ENCODE measurements around the gene CLEC4E. TPM values are rescaled to one million over a fixed set of nuclear protein-coding genes. Genes with fewer than 3 reads are reported as not detected.
"Not testable (repeated sequence)": the region's sequence is repeated elsewhere in the genome, so short reads cannot be mapped to it uniquely, and the experiment has no call there.

The CLEC4E gene
- total and polyA plus RNA-seq, 5 experiments from 2014 or later, result 0.30 TPM; not detected in 4

GRCh38 chr12:8559676-8560075, 19.0 kb upstream of the CLEC4E start:
- H3K27ac Mint-ChIP-seq, result no peak overlapping the region
- ATAC-seq, result no peak

DNA sequence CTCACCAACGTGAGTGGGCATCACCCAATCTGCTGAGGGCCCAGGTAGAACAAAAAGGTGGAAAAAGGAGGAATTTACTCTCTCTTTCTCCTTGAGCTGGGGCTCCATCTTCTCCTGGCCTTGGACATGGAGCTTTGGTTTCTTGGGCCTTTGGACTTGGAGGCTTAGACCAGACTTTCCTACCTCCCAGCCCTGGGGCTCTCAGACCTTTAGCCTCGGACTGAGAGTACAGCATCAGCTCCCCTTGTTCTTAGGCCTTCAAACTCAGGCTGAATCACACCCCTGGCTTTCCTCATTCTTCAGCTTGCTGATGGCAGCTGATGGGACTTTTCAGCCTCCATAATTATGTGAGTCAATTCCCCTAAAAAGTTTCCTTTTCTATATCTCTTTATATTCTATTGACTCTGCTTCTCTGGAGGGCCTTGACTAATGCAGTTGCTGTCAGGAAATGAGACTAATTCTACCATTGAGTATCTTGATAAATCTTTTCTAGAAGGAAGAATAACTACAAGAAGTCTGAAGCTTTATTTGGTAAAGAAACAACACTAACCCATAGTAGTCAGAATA, 15.9 kb upstream of the CLEC4E start:
- H3K4me3 Mint-ChIP-seq, result no peak overlapping the region
- DNase-seq (no peak), ATAC-seq (no peak)
- H3K36me3 Mint-ChIP-seq, result peaks cover 0 to 2% (median 0%) of the 10 kb centered on the region in 3 donors
- POLR2A ChIA-PET, result no interaction called here
- H3K4me1 Mint-ChIP-seq, result no peaks in the 10 kb centered on the region
- H3K27ac Mint-ChIP-seq, result no peak overlapping the region
- H3K9me3 Mint-ChIP-seq, result peaks cover 0 to 12% (median 0%) of the 10 kb centered on the region in 9 donors
- peaks cover 0 to 3% (median 3%) of the 10 kb centered on the region in 5 donors for H3K27me3 Mint-ChIP-seq

More at GRCh38 chr12:8559676-8560075, 19.0 kb upstream of the CLEC4E start:
- peaks cover 0 to 5% (median 3%) of the 10 kb centered on the region in 5 donors for H3K27me3 Mint-ChIP-seq
- H3K36me3 Mint-ChIP-seq, result peaks cover 0 to 16% (median 2%) of the 10 kb centered on the region in 3 donors
- H3K4me1 Mint-ChIP-seq, result no peaks in the 10 kb centered on the region
- POLR2A ChIA-PET, result no interaction called here
- DNase-seq, result no peak
- no peak overlapping the region for H3K4me3 Mint-ChIP-seq
- H3K9me3 Mint-ChIP-seq, result peaks cover 4 to 25% (median 13%) of the 10 kb centered on the region in 9 donors

DNA sequence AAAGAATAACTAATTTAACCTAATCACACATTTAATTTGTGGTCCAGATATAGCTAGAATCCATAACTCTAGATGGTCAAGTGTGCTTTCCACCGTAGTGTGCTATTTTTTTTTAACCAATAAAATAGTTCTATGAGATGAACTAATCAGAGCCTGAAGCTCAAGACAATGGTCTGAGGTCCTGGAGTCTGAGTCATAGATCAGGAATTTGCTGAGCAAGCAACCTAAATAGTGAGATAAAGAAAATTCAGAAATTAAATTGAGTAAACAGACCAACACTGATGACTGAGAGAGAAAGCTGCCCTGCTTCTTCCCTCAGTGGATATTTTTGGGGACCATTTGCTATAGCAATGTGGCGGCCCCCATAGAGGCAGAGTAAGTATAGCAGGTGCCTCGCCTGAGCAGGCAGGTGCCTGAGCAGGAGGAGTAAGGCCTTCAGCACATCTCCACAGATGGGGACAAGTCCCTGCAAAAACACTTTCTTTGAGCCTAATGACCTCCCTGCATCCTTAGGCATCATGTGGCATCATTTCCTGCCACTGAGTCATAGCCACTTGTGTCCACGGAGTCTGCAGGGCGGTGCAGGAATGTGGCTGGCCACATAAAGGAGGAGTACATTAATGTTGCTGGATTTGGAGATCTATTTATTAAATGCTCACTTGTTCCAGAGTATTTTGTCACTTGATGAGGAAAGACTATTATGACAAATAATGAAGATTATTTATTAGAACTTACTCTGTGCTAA, 13.9 kb upstream of the CLEC4E start:
- Mint-ChIP-seq H3K27me3 (peaks cover 0 to 3% (median 0%) of the 10 kb centered on the region in 5 donors), H3K4me1 (no peaks in the 10 kb centered on the region), H3K9me3 (no peaks in the 10 kb centered on the region), H3K27ac (no peak overlapping the region), H3K36me3 (no peaks in the 10 kb centered on the region), H3K4me3 (no peak overlapping the region)
- DNase-seq (no peak), ATAC-seq (no peak)
- POLR2A ChIA-PET, result no interaction called here

GRCh38 chr12:8553088-8553627, 12.5 kb upstream of the CLEC4E start:
- no peak for DNase-seq
- no peaks in the 10 kb centered on the region for H3K9me3 Mint-ChIP-seq
- H3K4me1 Mint-ChIP-seq, result no peaks in the 10 kb centered on the region
- no peaks in the 10 kb centered on the region for H3K36me3 Mint-ChIP-seq
- H3K27ac Mint-ChIP-seq, result no peak overlapping the region
- no peak for ATAC-seq
- no peak overlapping the region for H3K4me3 Mint-ChIP-seq
- POLR2A ChIA-PET, result no interaction called here
- H3K27me3 Mint-ChIP-seq, result peaks cover 0 to 3% (median 0%) of the 10 kb centered on the region in 5 donors

DNA sequence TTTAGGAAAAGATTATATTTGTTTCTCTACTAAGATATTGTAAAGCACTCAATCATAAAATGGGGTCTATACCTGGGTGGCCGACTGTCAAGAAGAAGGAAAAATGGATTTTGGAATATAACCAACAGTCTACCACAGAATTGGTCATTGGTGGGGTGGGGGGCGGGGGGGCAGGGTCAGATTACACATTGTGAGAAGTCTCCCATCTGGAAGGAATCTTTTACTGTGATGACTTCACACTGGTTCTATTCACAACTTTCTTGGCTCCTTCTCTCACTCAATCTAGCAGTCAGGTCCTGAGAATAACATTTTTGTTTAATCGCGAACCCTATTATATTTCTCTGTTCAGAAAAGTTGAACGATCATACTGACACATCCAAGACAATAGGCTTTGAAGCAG, 8.7 kb upstream of the CLEC4E start:
- Mint-ChIP-seq H3K36me3 (no peaks in the 10 kb centered on the region), H3K4me1 (peaks cover 0 to 4% (median 0%) of the 10 kb centered on the region in 4 donors), H3K27ac (no peak overlapping the region), H3K4me3 (no peak overlapping the region), H3K27me3 (peaks cover 0 to 5% (median 0%) of the 10 kb centered on the region in 5 donors), H3K9me3 (no peaks in the 10 kb centered on the region)
- POLR2A ChIA-PET, result no interaction called here
- no peak for ATAC-seq
- DNase-seq, result no peak

GRCh38 chr12:8548192-8548591, 7.5 kb upstream of the CLEC4E start:
- POLR2A ChIA-PET, result no interaction called here

DNA sequence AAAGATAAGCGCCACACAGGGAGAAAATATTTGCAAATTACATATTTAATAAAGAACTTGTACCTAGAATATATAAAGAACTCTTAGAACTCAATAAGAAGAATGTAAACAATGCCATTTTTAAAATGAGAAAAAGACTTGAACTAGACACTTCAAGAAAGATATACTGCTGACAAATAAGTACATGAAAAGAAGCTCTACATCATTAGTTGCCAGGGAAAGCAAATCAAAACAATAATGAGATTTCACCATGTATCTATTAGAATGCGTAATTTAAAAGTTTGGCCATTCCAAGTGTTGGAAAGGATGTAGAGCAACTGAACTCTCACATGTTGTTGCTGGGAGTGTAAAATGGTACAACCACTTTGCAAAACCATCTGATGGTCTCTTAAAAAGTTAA, 6.9 kb upstream of the CLEC4E start:
- Mint-ChIP-seq H3K36me3 (no peaks in the 10 kb centered on the region), H3K4me1 (peaks cover 0 to 6% (median 0%) of the 10 kb centered on the region in 4 donors), H3K27ac (no peak overlapping the region), H3K4me3 (no peak overlapping the region), H3K27me3 (peaks cover 0 to 5% (median 3%) of the 10 kb centered on the region in 5 donors), H3K9me3 (no peaks in the 10 kb centered on the region)
- ATAC-seq (no peak), DNase-seq (no peak)
- POLR2A ChIA-PET, result no interaction called here

More at GRCh38 chr12:8548192-8548591, 7.5 kb upstream of the CLEC4E start:
- Mint-ChIP-seq H3K27ac (no peak overlapping the region), H3K9me3 (no peaks in the 10 kb centered on the region), H3K27me3 (peaks cover 0 to 5% (median 3%) of the 10 kb centered on the region in 5 donors), H3K4me3 (no peak overlapping the region), H3K36me3 (no peaks in the 10 kb centered on the region), H3K4me1 (peaks cover 0 to 6% (median 0%) of the 10 kb centered on the region in 4 donors)
- ATAC-seq (no peak), DNase-seq (no peak)

DNA sequence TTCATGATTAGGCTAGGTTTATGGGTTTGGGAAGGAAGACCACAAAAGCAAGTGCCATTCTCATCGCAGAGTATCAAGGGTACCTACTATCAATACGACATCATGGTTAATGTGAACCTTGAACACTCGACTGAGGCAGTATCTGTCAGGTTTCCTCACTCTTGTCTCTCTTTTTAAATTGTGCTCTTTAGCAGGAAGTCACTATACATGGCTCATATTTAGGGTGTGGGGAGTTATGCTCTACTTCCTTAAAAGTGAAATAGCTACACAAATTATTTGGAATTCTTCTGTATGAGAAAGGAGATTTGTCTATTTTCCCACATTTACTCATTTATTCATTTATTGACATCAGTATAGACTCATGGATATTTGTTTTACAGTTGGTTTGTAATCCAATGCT, 5.9 kb upstream of the CLEC4E start:
- POLR2A ChIA-PET, result no interaction called here

GRCh38 chr12:8544295-8544694, 3.6 kb upstream of the CLEC4E start:
- H3K27me3 Mint-ChIP-seq, result peaks cover 10 to 24% (median 15%) of the 10 kb centered on the region in 5 donors
- no peak overlapping the region for H3K27ac Mint-ChIP-seq
- ATAC-seq (peak; percentile 84 to 87), DNase-seq (peak; percentile 38 to 81 (median 70))
- H3K36me3 Mint-ChIP-seq, result peaks cover 0 to 1% (median 0%) of the 10 kb centered on the region in 3 donors
- peaks cover 0 to 13% (median 0%) of the 10 kb centered on the region in 4 donors for H3K4me1 Mint-ChIP-seq
- peak overlapping the region in 5 of 10 donors; percentile 0 to 56 (median 22) for H3K4me3 Mint-ChIP-seq
- H3K9me3 Mint-ChIP-seq, result peaks cover 0 to 3% (median 0%) of the 10 kb centered on the region in 9 donors
- POLR2A ChIA-PET, result no interaction called here

More for the DNA sequence above, 5.9 kb upstream of the CLEC4E start:
- ATAC-seq, result no peak
- Mint-ChIP-seq H3K36me3 (no peaks in the 10 kb centered on the region), H3K9me3 (peaks cover 0 to 2% (median 0%) of the 10 kb centered on the region in 9 donors), H3K4me1 (peaks cover 0 to 7% (median 0%) of the 10 kb centered on the region in 4 donors), H3K4me3 (no peak overlapping the region), H3K27me3 (peaks cover 2 to 9% (median 4%) of the 10 kb centered on the region in 5 donors), H3K27ac (no peak overlapping the region)
- DNase-seq, result no peak

GRCh38 chr12:8541562-8541961, 857 bp upstream of the CLEC4E start:
- H3K9me3 Mint-ChIP-seq, result peaks cover 0 to 3% (median 0%) of the 10 kb centered on the region in 9 donors
- H3K4me3 Mint-ChIP-seq, result no peak overlapping the region
- H3K36me3 Mint-ChIP-seq, result peaks cover 0 to 1% (median 0%) of the 10 kb centered on the region in 3 donors
- H3K27ac Mint-ChIP-seq, result no peak overlapping the region
- DNase-seq (no peak), ATAC-seq (no peak)
- H3K4me1 Mint-ChIP-seq, result peaks cover 0 to 13% (median 0%) of the 10 kb centered on the region in 4 donors
- peaks cover 10 to 25% (median 19%) of the 10 kb centered on the region in 5 donors for H3K27me3 Mint-ChIP-seq
- POLR2A ChIA-PET, result no interaction called here

DNA sequence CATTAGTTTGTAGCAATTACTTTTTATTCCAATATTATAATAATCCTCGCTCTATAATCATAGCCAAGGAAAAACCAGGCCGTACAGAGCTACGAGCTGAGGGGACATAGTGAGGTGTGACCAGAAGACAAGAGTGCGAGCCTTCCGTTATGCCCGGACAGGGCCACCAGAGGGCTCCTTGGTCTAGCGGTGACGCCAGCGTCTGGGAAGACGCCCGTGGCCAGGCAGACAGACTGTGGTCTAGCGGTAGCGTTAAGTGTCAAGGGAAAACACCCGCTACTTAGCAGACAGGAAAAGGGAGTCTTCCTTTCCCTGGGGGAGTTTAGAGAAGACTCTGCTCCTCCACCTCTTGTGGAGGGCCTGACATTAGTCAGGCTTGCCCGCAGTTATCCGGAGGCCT, 2.9 kb downstream of the CLEC4E start:
- H3K36me3 Mint-ChIP-seq, ATAC-seq, H3K4me3 Mint-ChIP-seq, H3K4me1 Mint-ChIP-seq, DNase-seq, H3K9me3 Mint-ChIP-seq, POLR2A ChIA-PET: not testable (repeated sequence)
- peak overlapping the region in 1 of 10 donors; percentile 50 for H3K27ac Mint-ChIP-seq
- H3K27me3 Mint-ChIP-seq, result peaks cover 16 to 38% (median 30%) of the 10 kb centered on the region in 5 donors

DNA sequence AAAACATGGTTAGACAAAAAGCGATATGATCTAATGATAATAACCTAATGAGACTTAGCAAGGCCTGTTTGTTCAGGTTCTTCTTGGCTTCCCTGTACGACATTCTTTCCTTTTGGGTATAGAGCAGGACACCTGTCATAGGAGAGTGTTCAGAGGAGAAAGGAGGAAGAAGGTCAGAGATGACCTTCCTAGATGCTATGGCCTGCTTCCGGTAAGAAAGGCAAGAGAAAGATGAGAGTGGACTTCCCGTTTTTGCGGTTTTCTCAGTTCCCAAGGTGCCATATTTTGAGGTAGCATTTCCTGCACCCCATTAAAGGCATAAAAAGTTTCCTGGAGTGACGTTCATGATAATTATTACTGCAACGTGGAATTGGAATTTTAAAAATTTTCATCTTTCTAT, 8.7 kb downstream of the CLEC4E start:
- Mint-ChIP-seq H3K4me3 (no peak overlapping the region), H3K27ac (no peak overlapping the region), H3K9me3 (no peaks in the 10 kb centered on the region), H3K36me3 (no peaks in the 10 kb centered on the region), H3K4me1 (no peaks in the 10 kb centered on the region), H3K27me3 (peaks cover 13 to 53% (median 21%) of the 10 kb centered on the region in 5 donors)
- POLR2A ChIA-PET, result no interaction called here
- DNase-seq, result no peak
- no peak for ATAC-seq
